DMS53 treated with DMSO at 0.1 percent for 48 hours (cell line): ENCODE results near the gene F7.

Experiments
- DNase-seq: peaks from one replicate; lab custom pipeline; 2025; ENCODE audit not compliant: unreplicated experiment; lab: John Stamatoyannopoulos, UW

The F7 gene

DNA sequence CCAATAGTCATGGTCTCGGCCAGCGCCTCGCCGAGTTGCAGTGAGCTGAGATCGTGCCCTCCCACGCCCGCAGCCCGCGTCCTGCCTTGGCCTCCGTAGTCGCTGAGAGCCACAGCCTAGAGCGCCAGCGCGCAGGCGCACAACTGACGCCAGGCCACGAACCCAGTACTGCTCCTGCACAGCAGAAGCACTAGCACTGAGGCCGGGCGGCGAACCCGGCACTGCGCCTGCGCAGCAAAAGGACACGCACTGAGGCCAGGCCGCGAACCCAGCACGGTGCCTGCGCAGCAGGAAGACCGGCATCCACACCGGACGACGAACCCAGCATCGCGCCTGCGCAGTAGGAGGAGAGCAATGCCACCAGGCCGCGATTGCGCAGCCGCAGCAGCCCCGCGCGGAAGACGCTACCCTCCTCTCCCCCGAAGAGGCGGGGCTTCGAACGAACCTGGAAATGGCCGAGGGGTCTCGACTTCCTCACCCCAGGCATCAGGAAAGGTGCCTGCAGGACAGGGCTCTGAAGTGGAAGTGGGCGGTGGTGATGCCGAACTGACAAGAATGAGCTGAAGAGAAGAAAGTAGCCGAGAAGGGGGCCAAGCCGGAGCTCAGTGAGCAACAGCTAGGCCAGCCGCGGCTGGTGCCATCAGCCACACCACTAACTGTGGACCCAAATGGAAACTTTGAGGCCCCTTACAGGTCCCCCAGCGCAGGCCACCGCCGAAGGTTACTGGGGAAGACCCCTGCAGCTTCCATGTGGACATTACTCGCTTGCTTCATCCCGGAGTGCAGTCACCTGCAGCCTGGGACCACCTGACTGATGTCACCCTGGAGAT, 24.5 kb downstream of the F7 start:
- no peak for DNase-seq

DNA sequence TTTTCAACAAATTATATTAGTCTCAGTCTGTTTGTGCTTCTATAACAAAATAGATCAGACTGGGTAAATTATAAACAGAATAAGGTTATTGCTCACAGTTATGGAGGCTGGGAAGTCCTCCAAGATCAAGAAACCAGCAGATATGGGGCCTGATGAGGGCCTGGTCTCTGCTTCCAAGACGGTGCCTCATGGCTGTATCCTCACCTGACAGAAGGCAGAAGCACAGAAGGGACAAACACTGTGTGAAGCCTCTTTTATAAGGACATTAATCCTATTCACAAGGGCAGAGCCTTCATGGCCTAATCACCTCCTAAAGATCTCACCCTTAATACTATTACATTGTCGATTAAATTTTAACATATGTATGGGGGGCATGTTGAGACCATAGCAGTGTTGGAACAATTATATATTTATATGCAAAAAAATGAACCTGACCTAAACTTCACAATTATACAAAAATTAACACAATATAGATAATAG, 29.7 kb downstream of the F7 start:
- no peak for DNase-seq

DNA sequence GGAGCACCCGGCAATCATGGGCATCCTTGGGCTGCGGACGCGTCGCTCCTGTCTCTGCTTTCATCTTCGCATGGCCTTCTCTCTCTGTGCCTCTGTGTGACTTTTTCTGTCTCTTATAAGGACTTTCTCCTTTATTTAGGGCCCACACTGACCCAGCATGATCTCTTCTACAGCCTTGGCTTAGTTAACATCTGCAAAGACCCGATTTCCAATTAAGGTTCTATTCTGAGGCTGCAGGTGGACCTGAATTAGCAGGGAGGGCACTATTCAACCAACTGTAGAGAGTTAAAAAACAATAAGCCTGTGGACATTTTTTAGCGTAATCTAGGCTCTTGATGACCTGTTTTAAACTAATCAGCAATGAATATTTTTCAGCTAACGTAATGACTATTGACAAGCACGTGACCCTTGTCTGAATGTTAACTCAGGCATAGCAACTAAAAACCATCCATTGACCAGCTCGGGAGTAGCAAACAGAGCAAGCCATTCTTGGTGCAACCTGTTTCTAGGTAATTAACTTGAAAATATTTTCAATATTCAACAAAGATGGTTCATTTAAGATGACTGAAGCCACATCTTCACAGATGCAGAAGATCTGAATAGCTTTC, 32.2 kb downstream of the F7 start:
- no peak for DNase-seq

DNA sequence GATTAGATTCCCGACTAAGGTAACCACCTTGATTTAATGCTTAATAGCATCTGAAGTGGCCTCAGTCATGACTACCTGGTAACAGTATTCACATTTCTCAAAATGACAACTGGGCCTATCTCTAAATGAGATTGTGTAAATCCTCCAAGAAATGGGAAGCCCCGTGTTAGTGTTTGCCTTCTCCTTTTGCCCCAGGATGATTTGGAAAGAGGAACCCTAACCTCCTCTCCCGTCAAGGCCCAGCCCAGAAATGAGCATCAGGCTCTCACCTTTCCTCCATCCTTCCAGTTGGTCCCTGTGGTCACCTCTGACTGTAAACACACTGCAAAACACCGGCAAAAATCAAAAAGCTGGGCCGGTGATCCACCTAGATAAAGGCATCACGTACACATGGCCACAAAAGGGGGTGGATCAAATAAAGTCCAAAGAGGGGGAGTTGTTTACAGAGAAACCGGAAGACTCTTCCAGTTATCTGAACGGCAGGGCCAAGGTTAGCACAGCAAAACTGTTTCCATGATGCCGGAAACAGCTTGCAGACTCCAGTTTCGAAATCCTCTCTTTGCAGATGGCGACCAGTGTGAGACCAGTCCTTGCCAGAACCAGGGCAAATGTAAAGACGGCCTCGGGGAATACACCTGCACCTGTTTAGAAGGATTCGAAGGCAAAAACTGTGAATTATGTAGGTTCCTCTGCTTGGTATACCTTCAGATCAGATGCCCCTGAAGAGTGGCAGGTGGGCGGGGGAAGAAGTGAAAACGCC, 33.4 kb downstream of the F7 start:
- no peak for DNase-seq

DNA sequence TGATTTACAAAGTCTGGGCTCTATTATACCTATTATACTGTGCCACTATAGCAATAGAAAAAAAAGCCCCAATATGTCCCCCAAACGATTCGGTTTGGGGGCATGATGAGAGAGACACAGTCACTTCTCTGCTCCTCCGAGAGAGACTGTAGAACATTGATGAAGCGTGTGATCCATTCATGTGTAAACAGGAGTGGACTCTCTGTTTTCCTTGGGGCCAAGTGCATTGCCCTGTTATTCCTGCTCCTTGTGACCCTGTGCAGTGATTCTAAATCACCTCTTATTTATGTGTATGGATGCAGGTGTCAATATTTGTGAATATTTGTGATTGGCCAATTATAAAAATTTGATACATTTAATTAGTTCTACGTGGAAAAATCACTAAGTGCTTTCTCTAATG, 34.0 kb downstream of the F7 start:
- DNase-seq, result no peak

DNA sequence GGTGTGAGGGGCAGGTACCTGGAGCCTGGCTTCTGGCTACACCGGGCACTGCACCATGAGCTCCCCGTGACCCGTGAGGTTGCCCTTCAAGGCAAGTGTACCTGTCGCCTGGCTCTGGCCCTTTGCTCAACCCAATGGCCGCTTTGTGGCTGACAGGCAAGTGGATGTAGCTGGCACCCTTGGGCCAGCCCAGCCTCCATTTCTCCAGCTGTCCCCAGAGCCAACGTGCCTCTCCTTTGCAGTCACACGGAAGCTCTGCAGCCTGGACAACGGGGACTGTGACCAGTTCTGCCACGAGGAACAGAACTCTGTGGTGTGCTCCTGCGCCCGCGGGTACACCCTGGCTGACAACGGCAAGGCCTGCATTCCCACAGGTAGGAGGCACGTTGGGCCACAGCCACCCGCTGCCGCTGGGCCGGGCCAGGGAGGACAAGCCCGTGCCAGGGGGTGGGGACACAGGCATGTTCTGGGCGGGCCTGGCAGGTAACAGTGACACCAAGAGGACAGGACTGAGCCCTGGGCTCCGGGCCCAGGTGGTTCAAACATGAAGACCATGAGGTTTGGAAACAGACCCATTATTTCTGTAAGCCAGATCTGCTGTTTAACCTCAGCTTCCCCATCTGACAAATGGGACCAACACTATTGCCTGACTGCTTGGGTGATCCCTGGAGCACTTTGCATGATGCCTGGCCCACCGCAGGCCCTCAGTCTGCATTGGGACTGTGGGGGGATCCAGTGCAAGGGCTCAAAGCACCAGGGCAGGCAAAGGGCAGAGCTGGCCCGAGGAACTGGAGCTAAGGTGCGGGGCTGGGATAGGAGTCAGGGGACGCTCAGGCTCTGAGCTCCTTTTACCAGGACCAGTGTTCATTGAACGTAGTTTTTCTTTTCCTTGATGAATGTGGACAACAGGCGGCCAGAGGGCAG, 35.3 kb downstream of the F7 start:
- DNase-seq, result no peak

DNA sequence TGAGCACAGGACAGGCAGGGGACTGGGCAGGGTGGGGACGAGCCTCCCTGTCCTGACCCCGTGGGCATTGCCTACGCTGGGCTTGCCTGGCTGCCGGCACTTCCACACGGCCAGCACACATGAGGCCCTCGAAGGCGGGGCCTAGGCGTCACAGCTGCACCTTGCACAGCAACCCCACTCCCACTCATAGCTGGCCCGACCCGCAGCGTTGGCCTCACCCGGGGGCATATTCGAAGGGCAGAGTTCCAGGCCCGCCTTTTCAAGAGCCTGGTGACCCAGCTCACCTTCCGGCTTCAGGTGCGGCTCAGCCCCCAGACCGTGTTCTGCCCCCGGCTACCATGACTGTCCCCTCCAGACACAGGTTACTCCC, 36.0 kb downstream of the F7 start:
- no peak for DNase-seq

DNA sequence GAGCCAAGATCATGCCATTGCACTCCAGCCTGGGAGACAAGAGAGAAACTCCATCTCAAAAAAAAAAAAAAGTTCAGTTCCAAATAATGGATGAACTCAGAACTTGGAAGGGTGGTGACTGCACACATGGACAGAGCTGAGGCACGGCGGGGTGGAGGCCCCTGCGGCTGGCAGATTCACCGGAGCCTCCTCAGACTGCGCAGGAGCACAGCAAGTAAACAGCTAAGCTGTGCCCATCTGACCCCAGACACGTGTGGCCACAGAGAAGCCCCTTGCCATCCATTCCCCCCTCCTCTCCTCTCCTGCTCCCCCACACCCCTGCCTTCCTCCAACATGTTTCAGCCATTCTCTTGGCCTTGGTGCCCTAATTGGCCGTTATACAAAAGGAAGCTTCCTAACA, 37.3 kb downstream of the F7 start:
- DNase-seq, result no peak

DNA sequence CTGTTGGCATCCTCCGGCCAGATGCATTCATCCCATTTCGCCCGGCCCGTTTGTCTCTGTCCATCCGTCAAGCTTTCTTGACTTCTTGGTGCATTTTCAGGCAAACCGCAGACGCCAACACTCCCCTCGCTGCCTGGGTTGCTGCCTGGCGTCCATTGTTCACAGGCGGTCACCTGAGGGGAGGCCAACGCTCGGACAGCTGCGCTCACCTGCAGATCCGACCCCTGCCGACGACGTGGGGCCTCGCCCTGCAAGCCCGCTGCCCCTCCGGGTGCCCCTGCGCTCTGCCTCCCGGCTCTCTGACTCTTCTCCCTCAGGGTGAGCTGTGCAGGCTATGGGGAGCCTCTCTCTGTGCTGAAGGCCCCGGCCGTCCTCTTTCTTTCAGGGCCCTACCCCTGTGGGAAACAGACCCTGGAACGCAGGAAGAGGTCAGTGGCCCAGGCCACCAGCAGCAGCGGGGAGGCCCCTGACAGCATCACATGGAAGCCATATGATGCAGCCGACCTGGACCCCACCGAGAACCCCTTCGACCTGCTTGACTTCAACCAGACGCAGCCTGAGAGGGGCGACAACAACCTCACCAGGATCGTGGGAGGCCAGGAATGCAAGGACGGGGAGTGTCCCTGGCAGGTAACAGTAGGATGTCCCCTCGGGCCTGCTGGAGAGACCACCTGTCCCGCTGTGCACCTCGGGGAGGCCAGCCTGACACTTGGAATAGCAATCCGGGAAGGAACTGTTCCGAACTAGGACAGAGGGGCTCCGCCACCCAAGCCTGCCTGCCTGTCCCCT, 38.1 kb downstream of the F7 start:
- no peak for DNase-seq

DNA sequence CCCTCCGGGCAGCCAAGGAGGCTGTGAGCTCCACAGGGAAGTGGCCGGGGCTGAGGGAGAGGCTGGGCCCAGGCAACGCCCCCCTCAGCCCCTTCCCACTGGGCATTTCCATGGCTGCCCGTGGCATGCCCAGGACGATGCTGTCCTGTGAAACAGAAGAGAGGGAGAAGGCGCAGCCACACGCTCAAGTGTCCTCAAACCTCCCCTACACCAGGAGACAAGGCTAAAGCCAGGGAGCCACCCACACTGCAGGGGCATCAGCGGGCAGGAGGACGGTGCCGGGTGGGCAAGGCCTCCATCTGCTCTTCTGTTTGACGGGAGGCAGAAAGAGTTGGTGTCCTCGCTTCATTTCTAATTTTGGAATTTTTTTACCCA, 38.7 kb downstream of the F7 start:
- DNase-seq, result no peak

DNA sequence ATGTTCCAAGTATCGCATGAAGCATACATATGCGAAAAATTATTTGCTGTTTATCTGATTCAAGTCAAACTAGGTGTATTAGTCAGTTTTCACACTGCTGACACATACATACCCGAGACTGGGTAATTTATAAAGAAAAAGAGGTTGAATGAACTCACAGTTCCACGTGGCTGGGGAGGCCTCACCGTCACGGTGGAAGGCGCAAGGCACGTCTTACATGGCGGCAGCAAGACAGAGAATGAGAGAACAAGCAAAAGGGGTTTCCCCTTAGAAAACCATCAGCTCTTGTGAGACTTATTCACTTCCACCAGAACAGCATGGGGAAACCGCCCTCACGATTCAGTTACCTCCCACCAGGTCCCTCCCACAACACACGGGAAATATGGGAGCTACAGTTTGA, 39.9 kb downstream of the F7 start:
- no peak for DNase-seq

DNA sequence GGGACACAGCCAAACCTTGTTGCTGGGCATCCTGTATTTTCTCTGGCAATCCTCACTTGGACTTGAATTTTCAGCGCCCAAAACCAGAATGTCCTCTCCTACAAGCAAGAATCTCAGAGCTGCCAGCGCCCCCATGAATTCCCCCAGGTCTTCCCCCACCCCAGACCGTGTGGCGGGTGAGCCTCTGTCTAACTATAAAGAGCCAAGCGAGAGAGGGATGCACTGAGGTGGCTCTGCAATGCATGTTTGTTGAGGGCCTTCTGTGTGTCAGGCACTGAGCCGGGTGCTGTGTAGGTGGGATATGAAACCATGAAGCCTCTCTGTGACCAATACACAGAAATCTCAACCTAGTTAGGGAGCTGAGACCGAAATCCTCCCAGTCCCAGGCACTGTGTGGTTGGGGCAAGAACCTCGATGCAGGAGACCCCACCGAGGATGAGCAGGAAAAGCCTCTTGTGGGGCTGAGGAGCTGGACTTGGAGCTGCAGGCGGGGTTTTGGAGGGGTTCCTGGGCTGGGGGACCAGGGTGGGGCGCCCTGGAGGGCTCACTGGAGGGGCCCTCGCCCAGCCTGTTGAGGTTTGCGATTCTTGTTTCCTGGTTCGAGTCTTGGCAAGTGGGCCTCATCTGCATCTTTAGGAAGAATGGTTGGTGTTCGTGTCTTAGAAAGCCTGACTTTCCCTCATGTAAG, 40.5 kb downstream of the F7 start:
- no peak for DNase-seq

DNA sequence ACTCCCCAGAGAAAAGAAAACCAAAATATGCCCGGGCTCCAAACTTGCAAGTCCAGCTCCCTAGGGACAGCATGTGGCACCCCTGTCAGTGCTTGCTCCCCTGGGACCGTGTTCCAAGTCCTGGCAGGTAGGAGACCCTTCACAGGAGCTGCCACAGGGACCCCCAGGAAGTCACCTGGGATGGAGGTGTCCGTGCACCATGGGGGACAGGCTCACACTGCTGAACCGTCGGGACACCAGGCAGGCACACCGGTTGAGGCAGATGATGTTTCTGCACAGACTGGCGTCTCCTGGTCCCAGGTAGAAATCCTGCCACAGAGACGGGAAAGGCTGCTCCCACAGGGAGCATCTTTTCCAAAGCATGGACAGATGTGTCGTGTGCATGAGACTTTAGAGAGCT, 41.2 kb downstream of the F7 start:
- no peak for DNase-seq

DNA sequence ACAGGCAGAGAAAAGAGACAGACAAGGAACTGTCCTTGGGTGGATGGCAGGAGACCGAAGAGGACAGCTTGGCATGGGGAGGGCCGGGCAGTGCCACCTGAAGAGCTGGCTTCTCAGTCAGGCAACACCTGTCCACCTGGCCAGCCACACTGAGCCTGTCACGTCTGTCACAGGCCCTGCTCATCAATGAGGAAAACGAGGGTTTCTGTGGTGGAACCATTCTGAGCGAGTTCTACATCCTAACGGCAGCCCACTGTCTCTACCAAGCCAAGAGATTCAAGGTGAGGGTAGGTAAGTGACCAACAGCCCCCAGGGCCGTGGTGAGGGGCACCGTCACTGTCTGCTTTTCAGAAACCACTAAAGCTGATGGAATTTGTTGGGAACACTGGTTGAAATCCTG, 41.6 kb downstream of the F7 start:
- no peak for DNase-seq

DNA sequence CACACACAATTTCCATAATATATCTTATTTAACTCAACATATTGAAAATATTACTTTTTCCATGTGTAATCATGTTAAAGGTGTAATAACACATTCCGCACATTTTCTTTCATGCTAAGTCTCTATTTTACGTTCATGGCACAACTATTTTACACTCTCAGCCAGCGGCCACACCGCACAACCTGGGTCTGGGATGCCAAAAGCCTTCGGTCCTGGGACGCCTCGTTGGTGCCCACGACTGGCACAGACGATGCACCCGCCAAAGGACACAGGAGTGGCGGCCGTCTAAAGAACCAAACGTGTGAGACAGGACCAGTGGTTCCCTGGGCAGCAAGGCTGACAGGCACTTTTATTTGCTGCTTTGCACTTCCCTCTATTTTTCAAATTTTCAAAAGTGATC, 42.8 kb downstream of the F7 start:
- no peak for DNase-seq

DNA sequence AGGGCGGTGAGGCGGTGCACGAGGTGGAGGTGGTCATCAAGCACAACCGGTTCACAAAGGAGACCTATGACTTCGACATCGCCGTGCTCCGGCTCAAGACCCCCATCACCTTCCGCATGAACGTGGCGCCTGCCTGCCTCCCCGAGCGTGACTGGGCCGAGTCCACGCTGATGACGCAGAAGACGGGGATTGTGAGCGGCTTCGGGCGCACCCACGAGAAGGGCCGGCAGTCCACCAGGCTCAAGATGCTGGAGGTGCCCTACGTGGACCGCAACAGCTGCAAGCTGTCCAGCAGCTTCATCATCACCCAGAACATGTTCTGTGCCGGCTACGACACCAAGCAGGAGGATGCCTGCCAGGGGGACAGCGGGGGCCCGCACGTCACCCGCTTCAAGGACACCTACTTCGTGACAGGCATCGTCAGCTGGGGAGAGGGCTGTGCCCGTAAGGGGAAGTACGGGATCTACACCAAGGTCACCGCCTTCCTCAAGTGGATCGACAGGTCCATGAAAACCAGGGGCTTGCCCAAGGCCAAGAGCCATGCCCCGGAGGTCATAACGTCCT, 43.4 kb downstream of the F7 start:
- no peak for DNase-seq

DNA sequence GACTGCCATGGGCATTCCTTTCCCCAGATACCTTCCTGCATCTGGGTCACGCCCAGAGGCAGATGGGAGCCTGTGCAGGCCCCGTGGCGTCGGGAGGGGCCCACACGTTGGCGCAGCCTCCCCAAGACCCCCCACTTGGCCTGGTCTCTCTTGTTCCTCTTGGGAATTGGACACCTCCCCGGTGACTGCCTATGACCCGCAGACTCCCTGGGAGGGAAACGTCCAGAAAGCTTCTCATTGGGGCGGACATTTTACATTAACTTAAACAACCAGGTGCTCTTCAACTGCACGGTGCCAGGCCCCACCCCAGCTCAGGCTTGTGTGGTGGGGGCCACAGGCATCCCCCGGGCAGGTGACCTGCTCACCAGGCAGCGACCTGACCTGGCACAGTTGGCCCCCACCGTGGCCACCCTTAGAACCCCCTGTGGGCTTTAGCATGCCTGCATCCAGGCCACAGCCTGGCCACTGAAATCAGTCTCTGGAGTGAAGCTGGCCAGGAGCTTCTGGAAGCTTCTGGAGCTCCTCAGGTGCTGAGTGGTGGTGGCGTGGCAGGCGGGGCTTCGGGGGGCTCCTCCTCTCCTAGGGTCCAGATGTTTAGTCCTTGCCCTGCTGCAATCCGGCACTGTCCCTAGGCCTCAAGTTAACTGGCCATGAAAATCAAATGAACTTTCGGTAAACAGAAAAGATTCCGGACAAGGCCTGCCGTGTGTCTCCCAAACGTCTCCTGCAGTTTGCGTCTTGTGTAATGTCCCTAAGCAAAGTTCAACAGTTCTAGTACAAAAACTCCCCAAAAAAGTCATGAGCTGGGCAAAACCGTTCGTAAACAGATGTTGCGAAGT, 44.3 kb downstream of the F7 start:
- no peak for DNase-seq

DNA sequence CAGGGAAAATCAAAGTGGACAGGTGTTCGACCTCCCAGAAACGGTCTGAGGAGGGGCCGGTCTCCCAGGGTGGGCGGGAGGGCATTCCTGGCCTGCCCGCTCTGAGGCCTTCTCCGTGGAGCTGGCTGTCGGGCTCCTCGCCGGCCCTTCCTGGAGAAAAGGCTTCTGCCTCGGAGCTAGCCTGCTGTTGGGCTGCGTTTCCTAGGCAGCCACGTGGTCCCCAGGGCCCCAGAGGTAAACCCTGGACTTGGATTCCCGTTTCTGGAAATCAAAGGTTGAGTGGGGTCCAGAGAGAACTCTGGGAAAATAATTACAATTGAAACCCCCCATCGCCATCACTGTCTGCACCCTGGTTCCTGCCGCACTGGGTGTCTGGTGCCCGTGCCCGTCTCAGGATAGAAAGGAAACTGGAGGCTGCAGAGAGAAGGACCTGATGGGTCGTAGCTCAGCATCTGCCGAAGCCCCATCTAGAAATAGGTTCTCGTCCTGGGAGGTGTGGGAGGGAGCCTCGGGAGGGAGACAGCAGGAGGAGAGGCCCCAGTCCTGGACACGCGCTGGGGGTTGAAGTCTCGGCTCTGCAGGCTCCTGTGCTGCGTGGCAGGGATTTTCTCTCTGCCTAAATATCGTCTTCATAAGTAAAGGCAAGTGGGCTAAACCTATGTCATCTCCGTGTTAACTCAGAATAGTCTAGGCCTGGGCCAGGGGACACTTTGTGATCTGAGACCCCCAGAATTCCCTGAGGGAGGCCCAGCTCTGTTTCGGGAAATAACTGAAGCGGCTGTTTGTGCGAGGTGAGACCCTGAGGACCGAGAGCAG, 45.2 kb downstream of the F7 start:
- no peak for DNase-seq
